NOMO-1 (cell line): ENCODE measurements around the gene C10orf71.

Experiments
- DNase-seq, 2 experiments: peaks; one replicate each; lab custom pipeline; 2025; ENCODE audit not compliant: unreplicated experiment in 2 of 2; lab: John Stamatoyannopoulos, UW

The C10orf71 gene

DNA sequence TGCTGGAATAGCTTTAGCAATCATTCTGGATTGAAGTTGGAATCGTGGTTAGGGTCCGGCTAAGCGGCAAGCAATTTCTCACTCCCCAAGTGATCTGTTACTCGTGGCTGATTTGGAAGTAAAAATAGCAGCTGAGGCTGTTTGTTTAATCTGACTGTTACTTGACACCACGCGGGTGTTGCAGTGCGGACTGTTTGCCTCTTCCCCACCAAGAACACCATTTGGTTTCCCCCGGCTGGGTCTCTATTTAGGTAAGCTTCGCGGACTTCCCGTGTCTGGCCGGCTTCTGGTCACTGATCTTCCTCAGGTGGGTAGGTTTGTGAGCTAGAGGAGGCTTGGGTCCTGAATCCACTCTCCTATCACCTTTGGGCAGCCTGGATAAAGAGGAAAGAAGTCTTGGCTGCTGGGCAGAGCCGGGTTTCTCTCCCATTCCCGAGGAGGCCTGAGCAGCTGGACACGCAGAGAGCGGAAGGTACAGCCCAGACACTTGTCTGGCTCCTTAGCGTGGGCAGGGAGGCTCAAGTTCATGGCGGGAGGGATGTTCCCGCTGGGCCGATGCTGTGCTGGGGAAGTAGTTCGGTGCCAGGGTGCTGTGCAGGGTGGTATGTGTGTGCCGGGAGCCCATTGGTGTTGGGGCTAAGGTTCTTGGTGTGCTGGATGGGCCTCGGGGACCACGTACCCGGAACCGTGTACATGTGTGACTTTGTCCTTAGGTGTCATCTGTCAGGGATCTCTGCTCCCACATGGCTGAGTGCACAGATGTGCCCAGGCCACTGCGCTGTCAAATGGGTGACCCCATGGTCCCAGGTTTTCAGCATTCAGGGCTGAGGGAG lies at the start of gene C10orf71:
C10orf71 (plus strand) TSS at position 188 of the 833 bp plus-strand sequence. CDS start 23,376 bp downstream, outside the sequence.
- no peak for DNase-seq

GRCh38 chr10:49252313-49253034 lies 46.5 kb upstream of the C10orf71 start:
- no peak for DNase-seq

DNA sequence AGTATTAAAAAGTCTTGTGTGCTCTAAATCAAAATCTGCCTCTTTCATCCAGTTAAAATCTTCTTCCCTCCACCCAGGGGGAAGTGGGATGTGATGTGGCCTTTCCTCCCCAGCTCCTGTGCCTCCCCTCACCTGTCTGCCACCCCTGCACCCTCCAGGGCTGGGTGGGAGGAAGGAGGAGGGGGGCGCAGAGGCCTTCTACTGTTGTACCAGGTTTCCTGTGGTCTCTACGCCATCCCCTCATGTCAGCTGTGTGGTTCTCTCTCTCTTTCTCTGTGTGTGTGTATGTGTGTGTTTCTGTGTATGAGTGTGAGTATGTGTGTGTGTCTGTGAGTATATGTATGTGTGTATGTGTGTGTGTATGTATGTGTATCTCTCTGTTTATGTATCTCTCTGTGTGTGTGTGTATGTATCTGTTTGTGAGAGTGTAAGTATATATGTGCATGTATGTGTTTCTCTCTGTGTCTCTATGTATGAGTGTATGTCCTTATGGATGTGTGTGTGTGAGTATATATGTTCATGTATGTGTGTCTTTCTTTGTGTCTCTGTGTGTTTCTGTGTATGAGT lies 45.5 kb upstream of the C10orf71 start:
- DNase-seq, result no peak

- no peak for DNase-seq
Measured at GRCh38 chr10:49254150-49254549, 44.8 kb upstream of the C10orf71 start.

DNA sequence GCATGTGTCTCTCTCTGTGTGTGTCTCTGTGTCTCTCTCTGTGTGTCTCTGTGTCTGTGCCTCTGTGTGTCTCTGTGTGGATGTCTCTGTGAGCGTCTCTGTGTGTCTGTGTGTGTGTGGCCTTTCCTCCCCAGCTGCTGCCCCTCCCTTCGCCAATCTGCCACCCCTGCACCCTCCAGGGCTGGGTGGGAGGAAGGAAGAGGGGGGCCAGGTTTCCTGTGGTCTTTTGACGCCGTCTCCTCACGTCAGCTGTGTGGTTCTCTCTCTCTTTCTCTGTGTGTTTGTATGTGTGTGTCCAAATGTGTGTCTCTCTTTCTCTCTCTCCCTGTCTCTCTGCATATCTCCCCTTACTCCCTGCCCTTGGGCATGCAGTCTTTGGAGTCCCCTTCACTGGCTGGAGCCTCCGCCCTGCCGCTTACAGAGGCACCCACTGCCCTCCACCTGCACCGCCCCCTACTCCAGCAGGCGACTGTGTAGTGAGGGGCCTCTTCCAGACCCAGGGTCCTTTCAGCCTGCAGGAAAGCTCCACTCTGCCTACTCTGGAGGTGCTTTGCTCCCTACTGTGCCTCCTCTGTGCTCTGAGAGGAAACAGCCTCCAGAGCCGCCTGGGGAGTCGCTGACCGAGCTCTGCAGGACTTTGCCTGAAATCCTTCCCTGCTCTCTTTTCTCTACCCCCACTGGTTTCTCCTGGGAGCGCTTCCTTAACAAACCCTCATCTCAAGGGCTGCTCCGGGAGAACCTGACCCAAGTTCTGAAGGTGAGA lies 44.2 kb upstream of the C10orf71 start:
- DNase-seq, result no peak

DNA sequence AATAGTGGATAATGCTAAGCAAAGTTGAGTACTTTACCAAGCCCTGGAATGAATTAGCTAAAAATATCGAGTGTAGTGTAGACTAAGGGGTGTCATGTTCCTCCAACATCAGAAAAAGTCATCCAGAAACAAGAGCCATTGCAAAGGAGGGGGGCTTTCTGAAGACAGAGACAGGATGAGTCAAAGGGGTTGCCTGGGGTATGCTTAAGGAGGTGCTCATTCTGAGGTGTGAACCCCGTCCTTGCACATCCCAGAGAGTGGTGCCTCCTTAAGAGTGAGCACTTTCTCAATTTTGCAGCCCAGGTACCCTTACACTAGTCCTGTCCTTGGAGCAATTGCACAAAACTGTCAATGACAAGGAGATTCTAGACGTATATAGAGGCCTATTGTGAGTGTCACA lies 43.1 kb upstream of the C10orf71 start:
- no peak for DNase-seq

- DNase-seq, result peak; percentile 85 to 92
Measured at GRCh38 chr10:49257154-49257553, 41.8 kb upstream of the C10orf71 start.

GRCh38 chr10:49257626-49258349 lies 41.2 kb upstream of the C10orf71 start:
- DNase-seq, result no peak

GRCh38 chr10:49258350-49258683 lies 40.7 kb upstream of the C10orf71 start:
- no peak for DNase-seq

DNA sequence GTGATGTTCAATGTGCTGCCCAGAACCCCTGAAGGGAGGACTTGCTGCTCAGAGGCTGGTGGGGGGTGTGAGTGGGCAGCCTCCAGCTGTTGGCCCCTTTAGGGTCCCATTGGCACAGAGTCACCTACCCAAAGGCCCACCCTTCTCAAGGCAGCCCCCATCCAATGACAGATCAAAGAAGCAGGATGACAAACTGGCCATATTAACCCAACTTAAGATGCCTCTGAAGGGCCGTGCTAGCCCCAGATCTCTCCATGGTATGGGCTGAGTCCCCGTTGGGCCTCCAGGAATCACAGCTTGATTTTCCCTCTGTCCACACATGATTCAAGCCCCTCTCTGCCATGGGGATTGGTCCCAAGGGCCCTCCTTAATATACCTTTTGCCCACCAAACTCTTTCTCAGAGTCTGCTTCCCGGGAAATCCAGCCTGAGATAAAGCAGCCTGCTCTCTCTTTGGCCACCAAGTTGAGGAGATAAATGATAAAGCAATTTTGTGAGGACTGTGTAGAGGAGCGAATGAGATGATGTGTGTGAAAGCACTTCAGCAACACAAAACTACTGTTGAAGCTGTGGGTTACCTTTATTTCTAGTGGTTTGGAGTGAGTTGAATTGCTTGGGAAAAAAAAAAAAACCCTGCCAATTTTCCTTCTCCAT lies 38.2 kb upstream of the C10orf71 start:
- DNase-seq, result no peak

GRCh38 chr10:49263591-49263990 lies 35.4 kb upstream of the C10orf71 start:
- DNase-seq, result no peak

GRCh38 chr10:49264177-49264677 lies 34.7 kb upstream of the C10orf71 start:
- DNase-seq, result no peak

- no peak for DNase-seq
Measured at GRCh38 chr10:49265885-49266284, 33.1 kb upstream of the C10orf71 start.

DNA sequence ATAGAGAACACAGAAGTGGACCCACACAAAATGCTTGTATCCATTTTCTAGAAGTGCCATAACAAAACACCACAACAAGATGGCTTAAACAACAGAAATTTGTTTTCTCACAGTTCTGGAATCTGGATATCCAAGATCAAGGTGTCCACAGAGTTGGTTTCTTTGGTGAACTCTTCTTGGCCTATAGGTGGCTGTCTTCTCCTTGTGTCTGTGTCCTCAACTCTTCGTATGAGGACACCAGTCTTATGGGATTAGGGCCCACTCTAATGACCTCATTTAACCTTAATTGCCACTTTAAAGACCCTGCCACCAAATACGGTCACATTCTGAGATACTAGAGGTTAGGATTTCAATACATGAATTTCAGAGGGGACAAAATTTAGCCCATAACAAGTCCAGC lies 30.8 kb upstream of the C10orf71 start:
- DNase-seq, result no peak

- no peak for DNase-seq
Measured at GRCh38 chr10:49269523-49269922, 29.4 kb upstream of the C10orf71 start.

DNA sequence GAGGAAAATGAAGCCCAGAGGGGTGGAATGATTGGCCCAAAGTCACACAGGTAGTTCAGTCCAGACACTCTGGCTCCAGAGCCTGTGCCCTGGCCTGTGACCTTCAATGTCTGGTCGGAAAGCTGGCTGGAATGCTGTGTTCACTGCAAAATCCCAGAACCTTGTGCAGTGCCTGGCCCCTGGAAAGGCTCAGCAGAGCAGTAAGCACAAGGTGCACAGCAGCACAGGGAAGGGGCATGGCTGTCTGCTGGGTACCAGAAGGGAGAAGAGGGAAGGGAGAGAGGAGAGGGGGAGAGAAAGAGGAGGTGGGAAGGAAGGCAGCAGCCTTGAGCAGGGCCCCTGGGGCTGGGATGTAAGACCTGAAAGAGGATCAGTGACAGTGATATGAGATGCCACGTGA lies 28.4 kb upstream of the C10orf71 start:
- DNase-seq, result no peak

DNA sequence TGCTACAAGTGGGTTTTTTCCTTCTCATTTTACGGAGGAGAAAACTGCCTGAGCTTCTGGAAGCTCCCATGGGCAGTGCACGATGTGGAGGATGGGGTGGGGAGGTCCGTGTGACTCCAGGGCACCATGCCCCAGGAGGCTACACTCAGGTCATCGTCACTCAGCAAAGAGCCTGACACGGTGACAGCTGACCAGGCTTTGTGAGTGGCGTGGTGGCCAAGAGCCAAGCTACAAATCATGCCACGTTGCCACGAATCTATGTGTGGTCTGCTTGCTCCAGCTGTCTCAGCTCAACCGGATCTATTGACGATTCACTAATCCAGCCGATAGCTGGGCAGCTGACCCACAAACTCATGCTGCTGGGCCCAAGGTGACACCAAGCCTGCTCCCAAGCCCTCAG lies 27.6 kb upstream of the C10orf71 start:
- DNase-seq, result no peak

GRCh38 chr10:49272251-49273081 lies 26.5 kb upstream of the C10orf71 start:
- no peak for DNase-seq

DNA sequence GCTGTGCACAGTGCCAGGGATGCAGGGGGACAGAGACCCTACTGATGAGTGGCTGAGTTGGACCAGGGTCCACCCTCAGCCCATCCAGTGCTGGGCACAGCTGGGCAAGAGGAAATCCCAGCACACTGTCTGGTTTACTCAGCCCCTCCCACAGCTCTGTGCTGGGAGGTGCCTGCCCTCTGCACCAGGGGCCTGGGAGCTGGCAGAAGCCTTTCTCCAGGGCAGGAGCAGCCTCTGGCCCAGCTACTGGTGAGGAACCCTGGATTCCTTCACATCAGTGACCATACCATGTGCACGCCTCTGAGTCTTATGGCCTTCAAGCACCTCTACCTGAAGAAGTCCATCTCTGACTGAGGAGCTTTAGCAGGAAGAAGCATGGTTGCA lies 25.9 kb upstream of the C10orf71 start:
- no peak for DNase-seq
